Large intestine (tissue), 3 donors: ENCODE data around the gene SLC25A11. TPM values are rescaled to one million over a fixed set of nuclear protein-coding genes. Genes with fewer than 3 reads are reported as not detected.

ENCODE experiments used
- DNase-seq, 2 donors: peaks; one replicate each; pipeline versions ENCODE4 v3.0.0 to v3.0.0-alpha.2; 2013
- H3K27ac ChIP-seq: one replicate; pipeline ENCODE4 v1.5.1; 2013; ENCODE audit warnings: low read length
- H3K27me3 ChIP-seq: 2 replicates; pipeline ENCODE4 v1.6.1; 2013; ENCODE audit warnings: low read length; ENCODE audit not compliant: control insufficient read depth, insufficient read depth
- H3K36me3 ChIP-seq: 2 replicates; pipeline ENCODE4 v1.6.1; 2013; ENCODE audit warnings: low read length; ENCODE audit not compliant: control insufficient read depth, insufficient read depth
- H3K4me1 ChIP-seq: one replicate; pipeline ENCODE4 v1.6.1; 2013; ENCODE audit warnings: low read length; ENCODE audit not compliant: control insufficient read depth, insufficient read depth
- H3K4me3 ChIP-seq: one replicate; pipeline ENCODE4 v1.5.1; 2013; ENCODE audit warnings: low read length
- H3K9me3 ChIP-seq: one replicate; pipeline ENCODE4 v1.6.1; 2013; ENCODE audit warnings: mild to moderate bottlenecking, low read depth, low read length, moderate library complexity; ENCODE audit not compliant: control insufficient read depth
- WGBS: methylation state at CpG from one replicate; pipeline ENCODE4 v1.1.5; 2013; ENCODE audit warnings: low lambda C conversion rate; ENCODE audit not compliant: insufficient coverage; 5-methylcytosine and 5-hydroxymethylcytosine counted together
- polyA plus RNA-seq: library from polyadenylated mRNA; unstranded; fragments of 120-200 nt; gene quantifications from one replicate; pipeline ENCODE4 v1.2.1, GENCODE V29; 2013

Gene SLC25A11
- polyA plus RNA-seq, 1 donor = 47.1 TPM

DNA sequence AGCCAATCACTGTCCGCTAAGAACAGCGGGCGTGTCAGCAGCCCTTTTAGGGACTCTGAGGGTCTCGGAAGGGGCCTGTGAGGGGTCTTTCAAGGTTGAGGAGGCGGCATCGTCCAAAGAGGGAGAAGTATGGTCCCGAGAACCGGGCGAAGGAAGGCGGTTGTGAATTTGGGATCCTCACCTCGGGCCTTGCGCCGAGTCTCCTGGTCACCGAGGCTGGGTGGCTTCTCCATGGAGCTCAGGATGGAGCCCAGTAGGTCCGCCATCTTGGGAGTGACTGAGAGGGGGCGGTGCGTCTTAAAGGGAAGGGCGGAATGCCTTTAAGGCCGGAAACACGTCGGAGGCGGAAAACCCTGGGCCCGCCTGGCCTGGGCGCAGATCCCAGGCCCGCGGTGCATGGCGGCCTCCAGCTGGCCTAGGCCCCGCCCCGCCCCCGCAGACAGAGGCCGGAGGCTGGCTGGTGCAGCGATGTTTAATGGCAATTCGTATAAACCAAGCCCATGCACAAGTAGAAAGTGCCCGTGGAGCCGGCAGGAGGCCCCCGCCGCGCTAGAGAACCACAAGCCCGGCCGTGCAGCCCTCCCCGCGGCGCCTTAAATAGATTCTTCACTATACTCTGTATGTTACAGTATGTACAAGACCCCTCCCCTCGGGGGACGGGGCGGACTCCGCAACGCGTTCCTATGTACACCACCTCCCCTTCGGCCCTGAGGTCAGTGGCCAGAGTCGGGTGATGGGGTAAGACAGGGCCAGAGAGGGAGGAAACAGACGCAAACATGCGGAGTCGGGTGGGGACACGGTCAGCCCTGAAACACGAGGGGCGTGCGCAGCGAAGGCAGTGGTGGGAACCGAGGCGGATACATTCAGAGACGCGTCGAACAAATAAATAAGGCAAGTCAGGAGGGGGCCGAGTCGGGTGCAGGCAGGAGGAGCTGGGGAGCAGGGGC, 28.0 kb upstream of the SLC25A11 start, which contains the start of gene SPAG7:
TSS of gene SPAG7 (minus strand) at position 279 of the 947 bp plus-strand sequence. CDS start at position 266, 13 bp downstream.
- Histone ChIP-seq H3K4me3 (peak within 1 kb of the TSS; percentile 83), H3K27ac (peak within 1 kb of the TSS; percentile 95), H3K9me3 (no peaks in the 10 kb centered on the region), H3K36me3 (peaks cover 38% of the 10 kb centered on the region), H3K4me1 (peaks cover 33% of the 10 kb centered on the region), H3K27me3 (no peaks in the 10 kb centered on the region)
- DNase-seq = peak; percentile 97 to 100
- no CpG with 5 or more reads among the region's 66 CpGs for WGBS

DNA sequence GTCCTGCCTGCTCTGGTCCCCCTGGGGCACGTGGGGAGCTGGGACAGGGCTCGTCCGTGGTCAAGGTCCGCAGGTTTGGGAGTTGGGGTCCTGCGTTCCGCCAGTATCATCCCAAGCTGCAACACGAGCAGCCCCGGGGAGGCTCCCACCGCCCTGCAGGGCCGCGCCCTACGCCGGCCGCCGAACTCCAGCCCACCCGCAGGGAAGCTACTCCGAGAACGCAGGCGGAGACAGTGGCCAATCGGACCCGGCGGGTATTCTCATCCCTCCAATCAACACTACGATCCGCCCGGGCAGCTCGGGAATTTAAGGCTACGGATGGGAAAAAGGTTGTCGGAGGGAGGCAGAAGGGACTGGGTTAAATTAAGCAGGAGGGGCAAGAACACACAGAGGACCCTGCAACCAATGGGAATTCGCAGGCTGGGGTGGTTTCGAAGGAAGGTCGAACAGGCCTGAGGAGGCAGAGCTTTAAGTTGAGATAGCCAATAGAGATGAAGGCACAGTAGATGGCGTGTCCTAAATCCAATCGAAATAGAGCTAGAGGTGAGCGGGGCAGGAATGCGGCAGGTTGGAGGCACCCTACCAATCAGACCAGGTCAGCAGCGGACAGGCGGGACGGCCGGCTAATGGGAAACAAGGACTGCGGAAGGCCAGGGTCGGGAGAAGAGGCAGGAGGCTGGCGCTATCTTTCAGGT, 27.1 kb upstream of the SLC25A11 start:
- peak; percentile 99 to 100 for DNase-seq
- Histone ChIP-seq H3K4me3 (peak overlapping the region; percentile 83), H3K27ac (peak overlapping the region; percentile 95), H3K9me3 (no peaks in the 10 kb centered on the region), H3K36me3 (peaks cover 31% of the 10 kb centered on the region), H3K27me3 (no peaks in the 10 kb centered on the region), H3K4me1 (peaks cover 33% of the 10 kb centered on the region)
- WGBS = no CpG with 5 or more reads among the region's 42 CpGs

DNA sequence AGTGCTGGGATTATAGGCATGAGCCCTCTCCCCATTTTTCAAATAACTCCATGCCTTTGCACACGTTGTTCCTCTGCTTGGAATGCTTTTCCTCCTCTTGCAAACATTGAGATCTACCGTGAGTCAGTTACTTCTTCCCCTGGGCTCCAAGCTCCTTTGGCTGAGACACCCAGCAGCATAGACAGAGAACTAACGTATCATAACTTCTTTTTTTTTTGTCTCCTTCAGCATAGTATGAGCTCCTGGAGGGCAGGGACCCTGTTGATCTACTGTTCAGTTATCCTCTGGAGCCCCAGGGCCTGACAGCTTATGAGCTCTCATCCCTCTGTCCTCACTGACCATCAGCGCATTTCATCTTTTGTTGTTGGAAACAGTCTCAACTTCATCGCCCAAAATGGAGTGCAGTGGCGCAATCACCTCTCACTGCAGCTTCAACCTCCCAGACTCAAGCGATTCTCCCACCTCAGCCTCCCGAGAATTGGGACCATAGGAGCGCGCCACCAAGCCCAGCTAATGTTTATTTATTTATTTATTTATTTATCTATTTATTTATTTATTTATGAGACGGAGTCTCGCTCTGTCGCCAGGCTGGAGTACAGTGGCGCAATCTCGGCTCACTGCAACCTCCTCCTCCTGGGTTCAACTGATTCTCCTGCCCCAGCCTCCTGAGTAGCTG, 25.6 kb upstream of the SLC25A11 start:
- no peak overlapping the region for H3K4me3 ChIP-seq
- no peaks in the 10 kb centered on the region for H3K9me3 ChIP-seq
- H3K4me1 ChIP-seq = peaks cover 33% of the 10 kb centered on the region
- no peak for DNase-seq
- peaks cover 25% of the 10 kb centered on the region for H3K36me3 ChIP-seq
- H3K27ac ChIP-seq = no peak overlapping the region
- no peaks in the 10 kb centered on the region for H3K27me3 ChIP-seq
- 100% methylated on average over 3 of the region's 15 CpGs for WGBS

DNA sequence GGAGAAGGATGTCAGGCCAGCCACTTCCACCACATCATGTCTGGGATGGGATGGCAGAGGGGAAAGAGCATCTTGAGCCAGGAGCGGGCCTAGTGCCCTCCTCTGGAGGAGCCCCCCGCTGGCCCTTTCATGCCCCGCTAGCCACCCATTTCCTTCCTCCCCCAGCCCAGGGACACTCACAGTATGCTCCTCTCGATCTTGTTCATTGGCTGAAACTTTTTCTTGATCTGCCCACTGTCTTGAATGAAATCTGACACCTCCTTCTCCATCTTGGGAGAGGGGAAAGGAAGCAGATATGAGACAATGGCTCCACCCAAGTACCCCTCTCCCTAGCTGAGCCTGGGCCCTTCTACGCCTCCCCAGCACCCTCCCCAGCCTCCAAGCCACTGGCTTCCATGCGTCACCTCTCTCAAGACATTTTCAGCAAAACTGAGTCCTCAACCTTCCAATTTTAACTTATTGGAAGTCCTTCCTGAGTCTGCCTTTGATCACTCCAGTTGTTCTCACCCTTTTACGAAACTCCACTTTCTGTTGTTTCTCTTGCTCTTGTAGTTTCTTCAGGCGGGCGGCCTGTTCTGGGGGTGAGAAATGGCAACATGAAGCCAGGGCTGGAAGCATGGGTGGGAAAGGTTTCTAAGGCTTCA, 20.6 kb upstream of the SLC25A11 start:
- Histone ChIP-seq H3K9me3 (no peaks in the 10 kb centered on the region), H3K4me3 (no peak overlapping the region), H3K36me3 (peaks cover 27% of the 10 kb centered on the region), H3K4me1 (peaks cover 13% of the 10 kb centered on the region), H3K27me3 (no peaks in the 10 kb centered on the region), H3K27ac (no peak overlapping the region)
- WGBS = no CpG with 5 or more reads among the region's 9 CpGs
- no peak for DNase-seq

DNA sequence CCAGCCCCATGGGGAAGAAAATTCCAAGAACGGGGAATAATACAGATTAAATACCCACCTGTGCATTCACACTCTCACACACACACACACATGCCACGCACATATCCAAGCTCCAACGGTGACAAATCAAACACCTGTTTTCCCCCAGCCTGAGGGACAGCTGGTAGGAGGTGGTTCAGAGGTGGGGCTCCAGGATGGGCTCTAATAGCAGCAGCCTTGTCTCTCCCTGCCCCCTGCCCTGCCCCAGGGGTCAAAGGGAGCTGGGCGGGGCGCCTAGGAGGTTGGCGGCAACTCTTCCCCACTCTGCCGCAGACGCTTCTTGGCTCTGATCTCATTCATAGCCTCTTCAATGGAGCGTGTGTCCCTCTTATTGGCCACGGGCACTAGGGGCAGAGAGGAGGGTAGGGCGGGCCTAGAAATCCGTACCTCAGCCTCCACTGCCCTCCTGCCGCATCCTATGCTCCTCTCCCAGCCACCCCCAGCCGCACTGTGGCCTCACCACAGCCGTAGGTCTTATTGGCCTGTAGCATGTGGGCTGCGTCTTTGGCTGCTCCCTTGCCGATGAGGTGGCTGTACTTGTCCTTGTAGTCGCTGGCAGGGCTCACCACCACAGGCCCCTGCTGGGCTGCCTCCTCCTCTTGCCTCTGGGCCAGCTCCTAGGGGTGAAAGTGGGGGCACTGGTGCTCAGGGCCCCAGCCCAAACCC, 19.6 kb upstream of the SLC25A11 start:
- DNase-seq = peak in 1 of 2 donors; percentile 65
- WGBS = no CpG with 5 or more reads among the region's 18 CpGs
- H3K27me3 ChIP-seq = no peaks in the 10 kb centered on the region
- peaks cover 12% of the 10 kb centered on the region for H3K4me1 ChIP-seq
- H3K4me3 ChIP-seq = no peak overlapping the region
- no peaks in the 10 kb centered on the region for H3K9me3 ChIP-seq
- peak overlapping the region; percentile 8 for H3K27ac ChIP-seq
- H3K36me3 ChIP-seq = peaks cover 27% of the 10 kb centered on the region

DNA sequence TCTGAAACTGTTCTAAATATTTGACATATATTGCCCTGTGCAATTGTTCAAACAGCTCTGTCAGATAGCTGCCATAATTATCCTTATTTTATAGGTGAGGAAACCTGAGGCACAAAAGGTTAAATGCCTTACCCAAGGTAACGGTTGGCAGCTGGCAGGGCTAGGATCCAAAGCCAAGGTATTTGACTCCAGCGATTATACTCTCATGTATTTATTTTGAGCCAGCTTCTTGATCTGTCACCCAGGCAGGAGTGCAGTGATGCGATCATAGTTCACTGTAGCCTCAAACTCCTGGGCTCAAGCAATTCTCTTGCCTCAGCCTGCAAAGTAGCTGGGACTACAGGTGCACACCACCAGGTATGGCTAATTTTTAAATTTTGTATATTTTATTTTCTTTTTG, 18.3 kb upstream of the SLC25A11 start:
- H3K27ac ChIP-seq = no peak overlapping the region
- no peak overlapping the region for H3K4me3 ChIP-seq
- peaks cover 27% of the 10 kb centered on the region for H3K36me3 ChIP-seq
- no peak for DNase-seq
- WGBS = no CpG with 5 or more reads among the region's 3 CpGs
- no peaks in the 10 kb centered on the region for H3K27me3 ChIP-seq
- H3K4me1 ChIP-seq = peaks cover 12% of the 10 kb centered on the region
- no peaks in the 10 kb centered on the region for H3K9me3 ChIP-seq

DNA sequence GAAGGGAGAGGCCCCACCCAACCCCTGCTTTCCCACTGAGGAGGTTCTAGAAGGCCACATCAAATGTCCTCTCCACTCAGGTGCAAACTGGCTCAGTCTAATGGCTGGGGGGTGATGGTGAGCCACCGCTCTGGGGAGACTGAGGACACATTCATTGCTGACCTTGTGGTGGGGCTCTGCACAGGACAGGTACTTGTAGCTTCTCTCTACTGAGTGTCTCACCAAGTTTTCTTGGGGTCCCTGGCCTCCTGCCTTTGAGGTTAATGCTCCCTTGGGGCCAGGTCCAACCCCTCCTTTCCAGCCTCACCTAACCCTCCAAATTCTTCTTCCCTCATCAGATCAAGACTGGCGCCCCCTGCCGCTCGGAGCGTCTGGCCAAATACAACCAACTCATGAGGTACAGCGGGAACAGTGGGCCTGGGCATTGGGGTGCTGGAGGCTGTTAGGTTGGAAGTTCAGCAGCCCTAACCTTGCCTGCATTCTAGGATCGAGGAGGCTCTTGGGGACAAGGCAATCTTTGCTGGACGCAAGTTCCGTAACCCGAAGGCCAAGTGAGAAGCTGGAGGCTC, 16.7 kb upstream of the SLC25A11 start:
- Histone ChIP-seq H3K27ac (no peak overlapping the region), H3K4me1 (peaks cover 15% of the 10 kb centered on the region), H3K36me3 (peaks cover 24% of the 10 kb centered on the region), H3K27me3 (no peaks in the 10 kb centered on the region), H3K4me3 (no peak overlapping the region), H3K9me3 (no peaks in the 10 kb centered on the region)
- no peak for DNase-seq
- WGBS = no CpG with 5 or more reads among the region's 10 CpGs

DNA sequence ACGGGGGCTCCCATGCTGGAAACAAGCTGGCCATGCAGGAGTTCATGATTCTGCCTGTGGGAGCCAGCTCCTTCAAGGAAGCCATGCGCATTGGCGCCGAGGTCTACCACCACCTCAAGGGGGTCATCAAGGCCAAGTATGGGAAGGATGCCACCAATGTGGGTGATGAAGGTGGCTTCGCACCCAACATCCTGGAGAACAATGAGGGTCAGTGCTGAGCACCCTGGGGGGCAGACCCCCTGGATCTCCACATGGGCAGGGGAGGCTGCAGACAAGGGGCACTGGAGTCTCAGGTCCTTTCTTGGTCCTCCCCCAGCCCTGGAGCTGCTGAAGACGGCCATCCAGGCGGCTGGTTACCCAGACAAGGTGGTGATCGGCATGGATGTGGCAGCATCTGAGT, 15.2 kb upstream of the SLC25A11 start:
- H3K4me3 ChIP-seq = no peak overlapping the region
- no peaks in the 10 kb centered on the region for H3K9me3 ChIP-seq
- peaks cover 17% of the 10 kb centered on the region for H3K36me3 ChIP-seq
- no peaks in the 10 kb centered on the region for H3K27me3 ChIP-seq
- H3K4me1 ChIP-seq = peaks cover 27% of the 10 kb centered on the region
- no peak for DNase-seq
- H3K27ac ChIP-seq = no peak overlapping the region
- WGBS = no CpG with 5 or more reads among the region's 8 CpGs

DNA sequence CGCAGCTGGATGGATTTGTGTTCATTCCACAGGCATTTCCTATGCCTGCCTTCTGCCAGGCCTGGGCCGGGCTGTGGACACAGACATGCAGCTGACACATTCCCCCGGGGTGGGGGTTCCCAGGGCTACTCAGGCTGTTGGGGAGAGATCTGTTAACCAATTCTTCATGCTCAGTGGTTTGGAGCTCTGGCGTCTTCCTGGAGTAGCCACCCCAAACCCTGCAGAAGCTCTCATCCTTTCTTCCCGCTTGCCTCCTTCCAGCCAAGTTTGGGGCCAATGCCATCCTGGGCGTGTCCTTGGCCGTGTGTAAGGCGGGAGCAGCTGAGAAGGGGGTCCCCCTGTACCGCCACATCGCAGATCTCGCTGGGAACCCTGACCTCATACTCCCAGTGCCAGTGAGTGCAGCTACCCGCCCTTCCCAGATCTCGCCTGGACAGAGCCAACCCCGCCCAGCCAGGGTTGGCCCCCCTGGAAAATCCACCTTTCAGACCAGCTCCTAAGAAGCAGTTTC, 13.7 kb upstream of the SLC25A11 start:
- peaks cover 6% of the 10 kb centered on the region for H3K36me3 ChIP-seq
- no peak for DNase-seq
- H3K9me3 ChIP-seq = no peaks in the 10 kb centered on the region
- no peaks in the 10 kb centered on the region for H3K27me3 ChIP-seq
- no CpG with 5 or more reads among the region's 14 CpGs for WGBS
- no peak overlapping the region for H3K27ac ChIP-seq
- peaks cover 20% of the 10 kb centered on the region for H3K4me1 ChIP-seq
- no peak overlapping the region for H3K4me3 ChIP-seq
